GM19193 (cell line): ENCODE data around the gene CD81.

Experiments used
- POLR2A ChIP-seq: IDR thresholded peaks from 4 replicates; pipeline ENCODE4 v1.6.1; 2011; ENCODE audit not compliant: insufficient read depth, insufficient read length; ENCODE audit errors: extremely low read depth

The CD81 gene, protein sequence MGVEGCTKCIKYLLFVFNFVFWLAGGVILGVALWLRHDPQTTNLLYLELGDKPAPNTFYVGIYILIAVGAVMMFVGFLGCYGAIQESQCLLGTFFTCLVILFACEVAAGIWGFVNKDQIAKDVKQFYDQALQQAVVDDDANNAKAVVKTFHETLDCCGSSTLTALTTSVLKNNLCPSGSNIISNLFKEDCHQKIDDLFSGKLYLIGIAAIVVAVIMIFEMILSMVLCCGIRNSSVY

GRCh38 chr11:2376751-2377451 is at the start of gene CD81:
CD81 (plus strand) TSS chr11:2377310; CDS start chr11:2377550, 240 bp downstream.
- TF ChIP-seq POLR2A: peak; percentile 77

GRCh38 chr11:2328021-2328420 is 49.1 kb upstream of the CD81 start:
- TF ChIP-seq POLR2A: no peak

GRCh38 chr11:2328656-2329354 is 48.3 kb upstream of the CD81 start:
- no peak for TF ChIP-seq POLR2A

GRCh38 chr11:2329551-2329950 is 47.6 kb upstream of the CD81 start:
- no peak for TF ChIP-seq POLR2A

DNA sequence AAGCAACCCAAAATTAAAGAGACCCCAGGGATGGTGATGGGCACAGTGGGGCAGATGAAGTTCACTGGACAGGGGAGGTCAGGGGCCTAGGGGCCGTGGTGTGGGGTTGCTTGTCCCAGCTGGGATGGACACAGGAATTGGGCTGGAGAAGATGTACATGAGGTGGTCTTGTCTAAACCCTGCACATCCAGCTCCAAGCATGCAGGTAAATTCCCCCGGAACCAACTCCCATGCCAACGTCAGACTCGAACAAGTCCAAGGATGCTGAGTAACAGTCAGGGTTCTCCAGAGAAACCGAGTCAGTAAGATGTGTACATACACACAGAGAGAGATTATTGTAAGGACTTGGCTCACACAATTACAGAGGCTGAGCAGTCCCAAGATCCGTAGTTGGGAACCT is 46.4 kb upstream of the CD81 start:
- no peak for TF ChIP-seq POLR2A

DNA sequence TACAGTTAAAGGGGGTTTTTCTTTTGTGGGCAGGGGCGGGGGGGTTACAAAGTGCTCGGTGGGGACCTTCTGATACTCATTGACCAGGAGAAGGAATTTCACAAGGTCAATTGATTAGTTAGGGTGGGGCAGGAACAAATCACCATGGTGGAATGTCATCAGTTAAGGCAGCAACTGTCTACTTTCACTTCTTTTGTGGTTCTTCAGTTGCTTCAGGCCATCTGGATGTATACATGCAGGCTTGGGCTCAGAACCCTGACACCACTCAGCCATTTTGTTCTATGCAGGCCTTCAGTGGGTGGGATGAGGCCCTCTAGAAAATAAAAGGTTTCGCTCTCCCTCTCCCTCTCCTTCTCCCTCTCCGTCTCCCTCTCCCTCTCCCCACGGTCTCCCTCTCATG is 45.7 kb upstream of the CD81 start:
- no peak for TF ChIP-seq POLR2A

DNA sequence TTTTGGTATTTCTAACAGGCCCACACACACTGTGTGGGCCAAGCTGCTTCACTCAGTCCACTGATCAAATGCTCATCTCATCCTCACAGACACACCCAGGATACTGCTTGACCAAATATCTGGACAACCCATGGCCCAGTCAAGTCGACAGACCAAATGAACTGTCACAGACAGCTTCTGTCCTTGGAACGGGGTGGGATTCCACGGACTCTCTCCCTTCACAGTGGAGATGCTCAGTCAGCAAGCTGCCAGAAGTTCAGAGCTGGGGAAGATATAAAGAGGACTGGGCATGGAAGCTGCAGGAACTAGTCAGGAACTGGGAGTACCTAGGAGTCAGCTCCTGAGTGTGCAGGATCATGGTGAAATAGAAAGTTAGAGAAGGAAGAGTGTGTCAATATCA is 34.6 kb upstream of the CD81 start:
- TF ChIP-seq POLR2A: no peak

GRCh38 chr11:2342981-2343380 is 34.1 kb upstream of the CD81 start:
- no peak for TF ChIP-seq POLR2A

DNA sequence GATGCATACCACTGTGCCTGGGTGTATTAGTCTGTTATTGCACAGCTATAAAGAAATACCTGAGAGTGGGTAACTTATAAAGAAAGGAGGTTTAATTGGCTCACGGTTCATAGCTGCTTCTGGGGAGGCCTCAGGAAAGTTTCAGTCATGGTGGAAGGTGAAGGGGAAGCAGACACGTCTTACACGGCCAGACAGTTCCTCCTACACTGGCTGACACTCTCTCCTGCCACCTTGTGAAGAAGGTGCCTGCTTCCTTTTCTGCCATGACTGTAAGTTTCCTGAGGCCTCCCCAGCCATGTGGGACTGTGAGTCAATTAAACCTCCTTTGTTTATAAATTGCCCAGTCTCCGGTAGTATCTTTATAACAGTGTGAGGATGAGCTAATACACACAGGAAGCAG is 33.6 kb upstream of the CD81 start:
- TF ChIP-seq POLR2A: no peak

GRCh38 chr11:2345050-2345449 is 32.1 kb upstream of the CD81 start:
- TF ChIP-seq POLR2A: no peak

GRCh38 chr11:2346014-2346413 is 31.1 kb upstream of the CD81 start:
- no peak for TF ChIP-seq POLR2A

DNA sequence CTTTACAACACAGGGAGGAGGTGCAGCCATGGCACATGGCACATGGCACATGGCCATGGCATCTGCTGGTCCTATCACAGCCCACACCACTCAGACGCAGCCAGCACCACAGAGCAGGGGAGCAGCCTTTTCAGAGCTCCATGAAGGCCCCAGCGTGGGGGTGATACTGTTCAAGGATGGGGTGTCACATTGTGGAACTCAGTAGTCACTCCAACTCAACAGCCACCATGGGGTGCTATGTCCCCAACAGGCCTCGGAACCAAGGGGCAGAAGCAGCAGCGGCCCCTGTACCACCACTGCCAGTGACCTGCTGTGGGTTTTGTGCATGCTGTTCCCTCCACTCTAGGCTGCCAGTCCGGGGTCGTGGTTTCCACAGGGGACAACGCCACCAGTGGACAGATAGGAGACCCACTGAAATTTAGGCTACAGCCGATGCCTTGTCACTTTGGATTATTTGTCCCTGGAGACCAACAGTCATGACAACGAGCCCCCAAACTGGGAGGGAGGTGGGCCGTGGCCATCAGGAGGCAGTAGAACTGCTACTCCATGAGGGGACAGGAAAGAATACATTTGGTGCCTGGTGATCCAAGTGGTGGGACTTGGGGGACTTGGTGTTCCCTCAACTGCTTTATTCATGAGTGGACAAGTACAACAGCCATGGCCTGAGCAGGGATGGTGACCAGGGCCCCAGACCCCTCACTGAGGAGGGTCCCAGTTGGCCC is 30.4 kb upstream of the CD81 start:
- TF ChIP-seq POLR2A: no peak

DNA sequence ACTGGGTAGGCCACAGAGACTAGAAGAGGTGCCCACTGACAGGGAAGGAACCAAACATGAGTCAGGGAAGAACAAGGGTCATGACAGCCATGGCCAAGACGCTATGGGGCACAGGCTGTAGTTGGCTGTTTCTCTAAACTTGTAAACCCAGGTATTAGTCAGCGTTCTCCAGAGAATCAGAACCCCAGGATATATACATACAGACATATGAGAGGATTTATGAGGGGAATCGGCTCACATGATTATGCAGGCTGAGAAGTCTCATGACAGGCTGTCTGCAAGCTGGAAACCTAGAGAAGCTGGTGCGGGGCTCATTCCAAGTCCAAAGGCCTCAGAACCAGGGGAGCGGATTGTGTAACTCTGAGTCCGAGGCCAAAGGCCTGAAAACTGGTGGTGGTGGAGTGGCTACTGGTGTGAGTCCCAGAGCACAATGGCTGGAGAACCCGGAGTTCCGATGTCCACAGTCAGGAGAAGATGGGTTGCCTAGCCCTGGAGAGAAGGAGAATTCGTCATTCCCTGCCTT is 29.7 kb upstream of the CD81 start:
- no peak for TF ChIP-seq POLR2A

GRCh38 chr11:2348986-2349385 is 28.1 kb upstream of the CD81 start:
- no peak for TF ChIP-seq POLR2A

GRCh38 chr11:2351701-2352100 is 25.4 kb upstream of the CD81 start:
- TF ChIP-seq POLR2A: no peak
